ENCODE data around the gene TFRC.

GRCh38 chr3:196007744-196008335 is 74.0 kb downstream of the TFRC start:
- TF ChIP-seq GABPB1 (CRISPR knock-in tag; IDR thresholded peaks at IDR 0.05) (no peak), PREB (CRISPR knock-in tag; IDR thresholded peaks at IDR 0.05; ENCODE audit: borderline replicate concordance) (no peak), JUN (CRISPR knock-in tag; IDR thresholded peaks at IDR 0.05) (no peak), SP1 (CRISPR knock-in tag; conservative IDR thresholded peaks at IDR 0.05) (no peak), TEAD1 (CRISPR knock-in tag; IDR thresholded peaks at IDR 0.05) (no peak), CTCF (IDR thresholded peaks at IDR 0.05) (no peak), ZBTB21 (CRISPR knock-in tag; IDR thresholded peaks at IDR 0.05; ENCODE audit: borderline replicate concordance) (no peak), CREB1 (CRISPR knock-in tag; IDR thresholded peaks at IDR 0.05) (no peak), NR1H2 (CRISPR knock-in tag; IDR thresholded peaks at IDR 0.05) (no peak), STAT6 (CRISPR knock-in tag; conservative IDR thresholded peaks at IDR 0.05; ENCODE audit: low read depth) (no peak), RELA (CRISPR knock-in tag; IDR thresholded peaks at IDR 0.05; ENCODE audit: borderline replicate concordance) (no peak), MAX (CRISPR knock-in tag; IDR thresholded peaks at IDR 0.05) (no peak), HMGXB4 (CRISPR knock-in tag; IDR thresholded peaks at IDR 0.05) (no peak)

Data from WTC11 (cell line).